Measurements from ENCODE around the gene RABGAP1. TPM values are rescaled to one million over a fixed set of nuclear protein-coding genes. Genes with fewer than 3 reads are reported as not detected.

Gene RABGAP1
- total and polyA plus RNA-seq, 10 of the 15 experiments (the other 5 are each of a cell fraction or from before 2014, with no cell fraction given) = 2.6 to 31.6 (median 12.5) TPM

DNA sequence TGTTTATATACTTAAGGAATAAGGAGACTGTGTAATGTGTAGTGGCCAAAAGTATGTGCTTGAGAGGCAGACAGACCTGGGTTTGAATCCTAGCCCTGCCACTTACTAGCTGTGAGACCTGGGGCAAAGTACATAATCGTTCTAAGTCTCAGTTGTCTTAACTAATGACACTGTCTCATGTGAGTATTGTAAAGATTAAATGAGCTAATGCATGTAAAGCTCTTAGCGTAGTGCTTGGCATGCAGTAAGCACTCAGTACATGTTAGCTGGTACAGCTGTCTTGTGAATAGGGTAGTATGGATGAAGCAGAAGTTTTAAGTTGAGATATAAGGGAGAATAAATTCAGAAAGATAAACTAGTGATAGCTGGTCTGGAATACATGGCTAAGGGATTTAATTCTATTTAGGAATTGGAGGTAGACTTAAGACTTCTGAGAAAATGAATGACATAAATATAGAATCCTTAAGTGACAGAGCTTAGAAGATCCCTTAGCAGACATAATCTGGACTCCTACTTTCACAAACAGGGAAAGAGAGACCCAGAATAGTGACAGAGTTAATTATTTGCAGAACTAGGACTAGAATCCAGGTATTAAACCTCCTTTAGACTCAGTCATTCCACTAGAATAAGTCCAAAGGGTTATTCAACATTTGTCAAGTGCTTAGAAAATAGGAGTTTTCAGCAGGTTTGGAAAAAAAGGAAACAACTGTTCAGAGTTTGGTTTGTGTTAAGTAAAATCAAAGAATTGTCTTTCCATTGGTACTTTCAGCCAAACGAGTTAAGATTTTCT lies 105.8 kb downstream of the RABGAP1 start (continued):
- TF ChIP-seq ZNF687 (IDR thresholded peaks at IDR 0.05) = no peak

- ChIA-PET RAD21 (ENCODE audit: unreplicated experiment) (interaction anchor here (0.5 kb wide), 1 partner anchor 303 kb away, joined by 4 read pairs; no protein-coding TSS in a partner anchor), CTCF (interaction anchor here (1.0 to 1.9 kb wide), 3 partner anchors 15 to 301 kb away, joined by 3 to 8 read pairs (median 3); no protein-coding TSS in a partner anchor), SMC1A (ENCODE audit: uncharacterized antibody, unreplicated experiment) (interaction anchor here (1.2 kb wide), 1 partner anchor 27 kb away, joined by 4 read pairs; no protein-coding TSS in a partner anchor), POLR2A (no interaction called here)
- ATAC-seq = no peak
- WGBS (ENCODE audit: insufficient coverage, insufficient replicate concordance, low lambda C conversion rate, missing lambda C conversion rate) = 48% methylated on average over 2 of the region's 2 CpGs
- BruUV-seq (replicated peaks) = no TSS peak
- Histone ChIP-seq H3K27ac (ENCODE audit: control insufficient read depth, insufficient read depth) (no peak overlapping the region), H3K4me2 (ENCODE audit: control insufficient read depth, insufficient read depth) (no peak overlapping the region), H3K36me3 (ENCODE audit: control insufficient read depth in 2 of 2, insufficient read depth in 2 of 2, low read length in 1 of 2) (no peaks in the 10 kb centered on the region; a peak in 1 of 4 replicates), H3K79me2 (ENCODE audit: control insufficient read depth, insufficient read depth, low read length) (no peaks in the 10 kb centered on the region), H3K4me3 (no peak overlapping the region), H3K9ac (ENCODE audit: control insufficient read depth, insufficient read depth, low read length) (no peak overlapping the region), H2AFZ (ENCODE audit: control insufficient read depth, low read depth, low read length) (no peak overlapping the region), H3K27me3 (replicated peaks in 1 of 2; ENCODE audit: control insufficient read depth in 2 of 2, insufficient read depth in 2 of 2, low read length in 1 of 2) (no peaks in the 10 kb centered on the region), H3K4me1 (ENCODE audit: control insufficient read depth, insufficient read depth, low read length) (no peaks in the 10 kb centered on the region), H3K9me3 (replicated peaks; ENCODE audit: control insufficient read depth, insufficient read depth, low read length) (no peaks in the 10 kb centered on the region), H4K20me1 (ENCODE audit: control insufficient read depth, insufficient read depth) (no peaks in the 10 kb centered on the region)
- FAIRE-seq = no peak
- no peak for DNase-seq (ENCODE audit: low read depth, low spot score)
- intact Hi-C loops (cut with micrococcal nuclease; ENCODE audit: unreplicated experiment) = no loop called here
- in situ Hi-C loops (cut with MboI) = no loop called here
- TF ChIP-seq, protein P1, sequence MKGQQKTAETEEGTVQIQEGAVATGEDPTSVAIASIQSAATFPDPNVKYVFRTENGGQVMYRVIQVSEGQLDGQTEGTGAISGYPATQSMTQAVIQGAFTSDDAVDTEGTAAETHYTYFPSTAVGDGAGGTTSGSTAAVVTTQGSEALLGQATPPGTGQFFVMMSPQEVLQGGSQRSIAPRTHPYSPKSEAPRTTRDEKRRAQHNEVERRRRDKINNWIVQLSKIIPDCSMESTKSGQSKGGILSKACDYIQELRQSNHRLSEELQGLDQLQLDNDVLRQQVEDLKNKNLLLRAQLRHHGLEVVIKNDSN (IDR thresholded peaks at IDR 0.05; ENCODE audit: borderline replicate concordance, extremely low read length, insufficient read depth, low read depth, low read length) = no peak
- TF ChIP-seq FOS (IDR thresholded peaks at IDR 0.05; ENCODE audit: borderline replicate concordance, extremely low read depth, insufficient read length) (no peak), DPF2 (IDR thresholded peaks at IDR 0.05) (no peak), ZNF384 (IDR thresholded peaks at IDR 0.05; ENCODE audit: borderline replicate concordance, low read depth, low read length) (no peak), EED (IDR thresholded peaks at IDR 0.05; ENCODE audit: low read depth) (no peak), IKZF1 (conservative IDR thresholded peaks at IDR 0.05) (no peak), MTA2 (IDR thresholded peaks at IDR 0.05; ENCODE audit: low read depth) (no peak), HDAC6 (IDR thresholded peaks at IDR 0.05; ENCODE audit: unreplicated experiment) (no peak), ZBTB33 (IDR thresholded peaks at IDR 0.05) (no peak), MEF2B (IDR thresholded peaks at IDR 0.05; ENCODE audit: partially characterized antibody, poor library complexity, severe bottlenecking) (no peak)
- TF ChIP-seq, protein P2, sequence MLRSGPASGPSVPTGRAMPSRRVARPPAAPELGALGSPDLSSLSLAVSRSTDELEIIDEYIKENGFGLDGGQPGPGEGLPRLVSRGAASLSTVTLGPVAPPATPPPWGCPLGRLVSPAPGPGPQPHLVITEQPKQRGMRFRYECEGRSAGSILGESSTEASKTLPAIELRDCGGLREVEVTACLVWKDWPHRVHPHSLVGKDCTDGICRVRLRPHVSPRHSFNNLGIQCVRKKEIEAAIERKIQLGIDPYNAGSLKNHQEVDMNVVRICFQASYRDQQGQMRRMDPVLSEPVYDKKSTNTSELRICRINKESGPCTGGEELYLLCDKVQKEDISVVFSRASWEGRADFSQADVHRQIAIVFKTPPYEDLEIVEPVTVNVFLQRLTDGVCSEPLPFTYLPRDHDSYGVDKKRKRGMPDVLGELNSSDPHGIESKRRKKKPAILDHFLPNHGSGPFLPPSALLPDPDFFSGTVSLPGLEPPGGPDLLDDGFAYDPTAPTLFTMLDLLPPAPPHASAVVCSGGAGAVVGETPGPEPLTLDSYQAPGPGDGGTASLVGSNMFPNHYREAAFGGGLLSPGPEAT (IDR thresholded peaks at IDR 0.05; ENCODE audit: low read depth) = no peak
Measured at GRCh38 chr9:123048748-123049147, 107.9 kb downstream of the RABGAP1 start.
